GM19193 (cell line): ENCODE results near the gene AIFM3.

Experiments used
- POLR2A ChIP-seq: IDR thresholded peaks from 4 replicates; pipeline ENCODE4 v1.6.1; 2011; ENCODE audit not compliant: insufficient read depth, insufficient read length; ENCODE audit errors: extremely low read depth

AIFM3 gene

GRCh38 chr22:21018314-21018713 lies 51.3 kb downstream of the AIFM3 start:
- TF ChIP-seq POLR2A, result no peak

- no peak for TF ChIP-seq POLR2A
Measured at GRCh38 chr22:21020802-21021429, 53.9 kb downstream of the AIFM3 start.

- no peak for TF ChIP-seq POLR2A
Measured at GRCh38 chr22:21022507-21022906, 55.5 kb downstream of the AIFM3 start.

- no peak for TF ChIP-seq POLR2A
Measured at GRCh38 chr22:21022955-21023614, 56.0 kb downstream of the AIFM3 start.

- no peak for TF ChIP-seq POLR2A
Measured at GRCh38 chr22:21025266-21025665, 58.2 kb downstream of the AIFM3 start.

- TF ChIP-seq POLR2A, result no peak
Measured at GRCh38 chr22:21025763-21026755, 59.0 kb downstream of the AIFM3 start.

- TF ChIP-seq POLR2A, result no peak
Measured at GRCh38 chr22:21026783-21027692, 60.0 kb downstream of the AIFM3 start.

- no peak for TF ChIP-seq POLR2A
Measured at GRCh38 chr22:21028277-21029251, 61.5 kb downstream of the AIFM3 start.

- TF ChIP-seq POLR2A, result no peak
Measured at GRCh38 chr22:21029486-21030025, 62.5 kb downstream of the AIFM3 start.

- TF ChIP-seq POLR2A, result no peak
Measured at GRCh38 chr22:21030032-21030431, 63.0 kb downstream of the AIFM3 start.
